ENCODE results near the gene GANAB. TPM values are rescaled to one million over a fixed set of nuclear protein-coding genes. Genes with fewer than 3 reads are reported as not detected.
"Not testable (repeated sequence)": the region's sequence is repeated elsewhere in the genome, so short reads cannot be mapped to it uniquely, and the experiment has no call there.

GANAB gene
- total RNA-seq, 3 donors from 2014 or later (not counting 1 experiment from before 2014, with no cell fraction given): 236 to 275 (median 246) TPM

- H3K27me3 ChIP-seq (ENCODE audit: control insufficient read depth, insufficient read depth, low read length): no peaks in the 10 kb centered on the region
- Mint-ChIP-seq H3K27ac (peak overlapping the region; percentile 94 to 98), H3K36me3 (no peaks in the 10 kb centered on the region), H3K4me1 (peaks cover 17 to 21% of the 10 kb centered on the region in 2 donors), H3K27me3 (ENCODE audit: low read depth in 2 of 2) (no peaks in the 10 kb centered on the region), H3K4me3 (peak overlapping the region; percentile 92), H3K9me3 (no peaks in the 10 kb centered on the region)
- DNase-seq (peak in 1 of 2 donors; percentile 44), ATAC-seq (no peak)
- H3K4me1 ChIP-seq (ENCODE audit: control insufficient read depth, insufficient read depth, low read length): peaks cover 20% of the 10 kb centered on the region
- TF ChIP-seq, protein P1, sequence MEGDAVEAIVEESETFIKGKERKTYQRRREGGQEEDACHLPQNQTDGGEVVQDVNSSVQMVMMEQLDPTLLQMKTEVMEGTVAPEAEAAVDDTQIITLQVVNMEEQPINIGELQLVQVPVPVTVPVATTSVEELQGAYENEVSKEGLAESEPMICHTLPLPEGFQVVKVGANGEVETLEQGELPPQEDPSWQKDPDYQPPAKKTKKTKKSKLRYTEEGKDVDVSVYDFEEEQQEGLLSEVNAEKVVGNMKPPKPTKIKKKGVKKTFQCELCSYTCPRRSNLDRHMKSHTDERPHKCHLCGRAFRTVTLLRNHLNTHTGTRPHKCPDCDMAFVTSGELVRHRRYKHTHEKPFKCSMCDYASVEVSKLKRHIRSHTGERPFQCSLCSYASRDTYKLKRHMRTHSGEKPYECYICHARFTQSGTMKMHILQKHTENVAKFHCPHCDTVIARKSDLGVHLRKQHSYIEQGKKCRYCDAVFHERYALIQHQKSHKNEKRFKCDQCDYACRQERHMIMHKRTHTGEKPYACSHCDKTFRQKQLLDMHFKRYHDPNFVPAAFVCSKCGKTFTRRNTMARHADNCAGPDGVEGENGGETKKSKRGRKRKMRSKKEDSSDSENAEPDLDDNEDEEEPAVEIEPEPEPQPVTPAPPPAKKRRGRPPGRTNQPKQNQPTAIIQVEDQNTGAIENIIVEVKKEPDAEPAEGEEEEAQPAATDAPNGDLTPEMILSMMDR (IDR thresholded peaks at IDR 0.05): no peak
- H3K36me3 ChIP-seq (ENCODE audit: control insufficient read depth, insufficient read depth, low read length): peaks cover 23% of the 10 kb centered on the region
- H3K9me3 ChIP-seq (ENCODE audit: control insufficient read depth, insufficient read depth, low read length): no peaks in the 10 kb centered on the region
- intact Hi-C loops (cut with micrococcal nuclease): loop anchor here (2.0 kb wide), 1 partner anchor 24 kb away; the partner anchor contains the start of gene GANAB
- no peak overlapping the region for H3K4me3 ChIP-seq (ENCODE audit: low read length)
- peak overlapping the region; percentile 97 for H3K27ac ChIP-seq (ENCODE audit: low read length)
- 91% methylated on average over 5 of the region's 7 CpGs for WGBS (ENCODE audit: insufficient coverage)
Observed at GRCh38 chr11:62622476-62623089, 23.8 kb downstream of the GANAB start.

GRCh38 chr11:62621567-62622470, 24.6 kb downstream of the GANAB start, which contains the start of gene B3GAT3:
B3GAT3 (minus strand) TSS chr11:62621986; CDS start chr11:62621947, 39 bp downstream.
- Histone ChIP-seq H3K27ac (ENCODE audit: low read length) (peak within 1 kb of the TSS; percentile 97), H3K9me3 (ENCODE audit: control insufficient read depth, insufficient read depth, low read length) (no peaks in the 10 kb centered on the region), H3K4me3 (ENCODE audit: low read length) (peak within 1 kb of the TSS; percentile 77), H3K27me3 (ENCODE audit: control insufficient read depth, insufficient read depth, low read length) (no peaks in the 10 kb centered on the region), H3K36me3 (ENCODE audit: control insufficient read depth, insufficient read depth, low read length) (peaks cover 22% of the 10 kb centered on the region), H3K4me1 (ENCODE audit: control insufficient read depth, insufficient read depth, low read length) (peaks cover 20% of the 10 kb centered on the region)
- TF ChIP-seq, protein P1 (IDR thresholded peaks at IDR 0.05): no peak
- no peaks in the 10 kb centered on the region for H3K9me3 Mint-ChIP-seq
- peak within 1 kb of the TSS; percentile 93 for H3K4me3 Mint-ChIP-seq
- H3K27me3 Mint-ChIP-seq (ENCODE audit: low read depth in 2 of 2): no peaks in the 10 kb centered on the region
- H3K4me1 Mint-ChIP-seq: peaks cover 17 to 21% of the 10 kb centered on the region in 2 donors
- intact Hi-C loops (cut with micrococcal nuclease): loop anchor here (1.0 to 2.0 kb wide), 2 partner anchors 9 to 25 kb away; partner anchors contain the start of genes GANAB and ROM1
- DNase-seq: peak; percentile 95 to 99
- under 1% methylated on average over 77 of the region's 77 CpGs for WGBS (ENCODE audit: insufficient coverage)
- H3K27ac Mint-ChIP-seq: peak within 1 kb of the TSS; percentile 94 to 98
- peak; percentile 86 to 97 (median 89) for ATAC-seq
- H3K36me3 Mint-ChIP-seq: no peaks in the 10 kb centered on the region

- intact Hi-C loops (cut with micrococcal nuclease): loop anchor here (1.0 kb wide), 1 partner anchor 8 kb away; the partner anchor contains the start of gene ROM1
- TF ChIP-seq, protein P1 (IDR thresholded peaks at IDR 0.05): no peak
- DNase-seq: no peak
- Histone ChIP-seq H3K27me3 (ENCODE audit: control insufficient read depth, insufficient read depth, low read length) (no peaks in the 10 kb centered on the region), H3K4me3 (ENCODE audit: low read length) (peak overlapping the region; percentile 77), H3K4me1 (ENCODE audit: control insufficient read depth, insufficient read depth, low read length) (peaks cover 20% of the 10 kb centered on the region), H3K36me3 (ENCODE audit: control insufficient read depth, insufficient read depth, low read length) (peaks cover 20% of the 10 kb centered on the region), H3K27ac (ENCODE audit: low read length) (peak overlapping the region; percentile 97), H3K9me3 (ENCODE audit: control insufficient read depth, insufficient read depth, low read length) (no peaks in the 10 kb centered on the region)
- Mint-ChIP-seq H3K4me1 (peaks cover 17 to 21% of the 10 kb centered on the region in 2 donors), H3K36me3 (no peaks in the 10 kb centered on the region), H3K9me3 (no peaks in the 10 kb centered on the region), H3K4me3 (peak overlapping the region; percentile 93), H3K27me3 (ENCODE audit: low read depth in 2 of 2) (no peaks in the 10 kb centered on the region), H3K27ac (peak overlapping the region; percentile 94 to 98)
- no peak for ATAC-seq
- 39% methylated on average over 7 of the region's 8 CpGs for WGBS (ENCODE audit: insufficient coverage)
Observed at GRCh38 chr11:62621027-62621566, 25.3 kb downstream of the GANAB start.

- H3K27ac ChIP-seq (ENCODE audit: low read length); H3K9me3 ChIP-seq (ENCODE audit: control insufficient read depth, insufficient read depth, low read length); ATAC-seq; H3K27ac Mint-ChIP-seq; H3K27me3 Mint-ChIP-seq (ENCODE audit: low read depth in 2 of 2); H3K4me3 Mint-ChIP-seq; DNase-seq; H3K9me3 Mint-ChIP-seq; H3K27me3 ChIP-seq (ENCODE audit: control insufficient read depth, insufficient read depth, low read length); intact Hi-C loops (cut with micrococcal nuclease); H3K4me3 ChIP-seq (ENCODE audit: low read length); H3K36me3 Mint-ChIP-seq: not testable (repeated sequence)
- WGBS (ENCODE audit: insufficient coverage): 96% methylated on average over 14 of the region's 14 CpGs
- Histone ChIP-seq H3K36me3 (ENCODE audit: control insufficient read depth, insufficient read depth, low read length) (peaks cover 19% of the 10 kb centered on the region), H3K4me1 (ENCODE audit: control insufficient read depth, insufficient read depth, low read length) (peaks cover 23% of the 10 kb centered on the region)
- peaks cover 13 to 31% of the 10 kb centered on the region in 2 donors for H3K4me1 Mint-ChIP-seq
Observed at GRCh38 chr11:62616957-62617356, 29.5 kb downstream of the GANAB start.
